LNCaP clone FGC (cell line): ENCODE data around the gene SKI.

Source experiments
- DNase-seq: peaks from one replicate; pipeline ENCODE4 v3.0.0-alpha.2; 2011; ENCODE audit warnings: low read depth
- H3K4me3 ChIP-seq: 2 replicates; pipeline ENCODE4 v1.5.1; 2011; ENCODE audit warnings: mild to moderate bottlenecking, low read depth, low read length, control low read depth
- CTCF ChIP-seq: IDR thresholded peaks from 2 replicates; pipeline ENCODE4 v1.5.1; 2012; ENCODE audit warnings: mild to moderate bottlenecking; ENCODE audit not compliant: control insufficient read depth, insufficient read depth; ENCODE audit errors: extremely low read depth

SKI gene

DNA sequence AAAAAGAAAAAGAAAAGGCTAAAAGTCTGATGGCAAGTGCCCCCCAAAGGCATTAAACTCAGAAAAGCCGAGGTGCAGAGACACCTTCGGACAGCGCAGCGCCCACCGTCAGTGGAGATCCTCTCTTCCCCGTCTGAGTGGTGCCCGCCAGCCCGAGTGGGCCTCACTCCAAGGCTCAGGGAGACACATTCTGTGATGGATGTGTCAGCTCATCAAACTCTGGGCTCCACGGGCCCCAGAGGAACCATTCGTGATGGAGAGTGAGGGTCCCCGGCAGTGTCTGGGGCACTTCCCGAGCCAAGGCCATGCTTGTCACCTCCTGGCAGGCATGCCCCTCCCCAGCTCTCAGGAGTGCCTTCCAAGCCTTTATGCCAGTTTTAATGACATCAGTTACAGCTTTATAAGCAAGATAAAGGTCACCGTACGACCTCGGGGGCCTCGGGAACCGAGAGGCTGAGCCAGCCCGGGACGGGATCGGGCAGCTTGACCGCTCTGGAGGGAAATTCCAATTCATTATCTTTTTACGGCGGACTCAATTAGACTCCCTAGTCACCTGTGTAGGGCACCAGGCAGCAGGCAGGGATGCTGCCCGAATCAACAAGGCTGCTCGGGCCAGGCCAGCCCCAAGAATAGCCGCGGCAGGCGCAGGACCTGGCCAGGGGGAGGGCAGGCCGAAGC lies 113.7 kb downstream of the SKI start:
- no peak for TF ChIP-seq CTCF
- no peak for DNase-seq
- H3K4me3 ChIP-seq: no peak overlapping the region

DNA sequence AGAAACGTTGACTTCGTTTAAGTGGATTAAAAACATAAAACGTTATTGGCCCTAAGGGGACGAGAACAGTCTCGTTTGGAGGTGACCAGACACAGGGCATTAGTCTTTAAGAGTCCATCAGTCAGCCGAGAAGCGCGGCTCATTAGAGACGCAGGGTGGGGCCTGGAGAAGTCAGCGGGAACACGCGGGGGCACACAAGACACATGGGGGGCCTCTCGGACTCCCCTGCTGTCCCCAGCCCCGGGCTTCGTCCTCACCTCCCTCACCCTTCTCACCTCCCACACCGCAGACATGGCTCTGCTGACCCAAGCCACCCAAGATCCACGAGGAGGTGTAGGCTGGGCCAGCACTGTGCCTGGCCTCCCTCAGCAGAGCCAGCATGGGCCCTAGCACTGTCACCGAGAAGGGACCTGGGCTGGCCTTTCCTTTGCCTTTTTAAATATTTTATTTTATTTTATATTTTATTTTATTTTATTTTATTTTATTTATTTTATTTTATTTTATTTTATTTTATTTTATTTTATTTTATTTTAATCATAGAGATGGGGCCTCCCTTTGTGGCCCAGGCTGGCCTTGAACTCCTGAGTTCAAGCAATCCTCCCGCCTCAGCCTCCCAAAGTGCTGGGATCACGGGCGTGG lies 114.4 kb downstream of the SKI start:
- no peak for TF ChIP-seq CTCF
- no peak overlapping the region for H3K4me3 ChIP-seq
- DNase-seq: no peak

DNA sequence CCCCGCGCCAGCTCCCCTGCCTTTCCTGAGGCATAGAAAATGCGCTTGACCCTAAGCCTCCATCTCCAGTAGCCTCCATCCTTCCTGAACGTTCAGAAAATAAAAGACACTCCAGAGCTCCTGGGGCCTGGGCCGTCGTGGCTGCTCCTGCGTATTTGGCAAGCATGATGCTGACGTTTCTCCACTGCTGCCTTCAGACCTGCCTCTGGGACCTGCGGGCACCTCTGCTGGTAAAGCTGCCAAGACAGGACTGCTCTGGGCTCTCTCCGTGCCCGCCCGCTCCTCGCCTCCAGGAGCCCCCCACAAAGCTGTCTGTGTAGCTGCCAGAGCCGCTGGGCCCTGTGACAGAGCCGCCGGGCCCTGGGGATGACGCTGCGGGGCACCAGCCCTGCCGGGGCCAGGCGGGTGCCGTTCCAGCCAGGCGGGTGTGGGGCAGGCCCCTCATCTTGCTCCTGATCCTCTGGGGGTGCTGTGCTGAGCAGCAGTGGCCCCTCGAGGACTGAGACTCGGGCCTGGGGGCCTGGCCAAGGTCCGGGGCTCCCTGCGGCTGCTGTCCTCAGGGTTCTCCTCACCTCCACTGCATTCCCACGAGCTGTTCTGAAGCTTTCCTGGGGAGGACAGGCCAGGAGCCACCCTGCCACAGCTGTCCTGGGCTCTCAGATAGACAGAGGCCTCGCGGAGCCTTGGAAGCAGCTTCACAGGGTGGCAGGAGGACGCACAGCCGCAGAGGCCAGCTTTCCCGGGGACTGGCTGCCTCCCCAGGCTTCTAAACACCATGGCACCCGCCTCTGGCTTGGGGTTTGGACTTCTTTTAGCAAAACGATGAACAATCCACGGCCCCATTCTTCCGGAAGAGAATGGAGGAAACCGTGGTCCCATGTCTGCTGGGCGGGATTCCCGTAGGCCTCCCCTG lies 115.2 kb downstream of the SKI start:
- DNase-seq: no peak
- no peak for TF ChIP-seq CTCF
- H3K4me3 ChIP-seq: no peak overlapping the region

DNA sequence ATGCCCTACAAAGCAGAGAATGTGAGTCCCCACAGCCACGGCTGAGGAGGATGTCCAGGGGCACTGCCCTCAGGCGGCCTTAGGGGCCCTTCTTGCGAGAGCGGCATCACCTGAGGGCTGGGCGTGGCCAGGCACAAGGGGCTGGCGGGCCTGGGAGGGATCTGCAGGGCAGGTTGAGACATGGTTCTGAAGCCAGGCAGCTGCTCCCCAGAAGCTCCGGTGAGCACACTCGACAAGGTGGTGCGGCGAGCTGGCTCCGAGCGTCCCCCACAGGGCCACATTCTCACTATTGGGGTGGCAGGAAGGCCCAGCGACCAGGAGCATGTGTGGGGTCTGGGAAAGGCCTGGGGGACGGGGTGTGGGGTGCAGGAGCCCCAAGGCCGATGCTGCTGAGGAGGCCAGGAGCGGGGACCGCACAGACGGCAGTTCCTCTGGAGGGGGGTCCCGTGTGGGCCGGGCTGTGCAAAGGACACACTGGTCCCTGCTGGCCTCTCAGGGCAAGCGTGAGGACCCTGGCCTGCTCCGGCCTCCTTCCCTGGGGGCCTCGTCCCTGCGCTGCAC lies 116.1 kb downstream of the SKI start:
- no peak overlapping the region for H3K4me3 ChIP-seq
- TF ChIP-seq CTCF: no peak
- no peak for DNase-seq

GRCh38 chr1:2344744-2345296 lies 116.7 kb downstream of the SKI start:
- no peak for TF ChIP-seq CTCF
- H3K4me3 ChIP-seq: no peak overlapping the region
- no peak for DNase-seq

DNA sequence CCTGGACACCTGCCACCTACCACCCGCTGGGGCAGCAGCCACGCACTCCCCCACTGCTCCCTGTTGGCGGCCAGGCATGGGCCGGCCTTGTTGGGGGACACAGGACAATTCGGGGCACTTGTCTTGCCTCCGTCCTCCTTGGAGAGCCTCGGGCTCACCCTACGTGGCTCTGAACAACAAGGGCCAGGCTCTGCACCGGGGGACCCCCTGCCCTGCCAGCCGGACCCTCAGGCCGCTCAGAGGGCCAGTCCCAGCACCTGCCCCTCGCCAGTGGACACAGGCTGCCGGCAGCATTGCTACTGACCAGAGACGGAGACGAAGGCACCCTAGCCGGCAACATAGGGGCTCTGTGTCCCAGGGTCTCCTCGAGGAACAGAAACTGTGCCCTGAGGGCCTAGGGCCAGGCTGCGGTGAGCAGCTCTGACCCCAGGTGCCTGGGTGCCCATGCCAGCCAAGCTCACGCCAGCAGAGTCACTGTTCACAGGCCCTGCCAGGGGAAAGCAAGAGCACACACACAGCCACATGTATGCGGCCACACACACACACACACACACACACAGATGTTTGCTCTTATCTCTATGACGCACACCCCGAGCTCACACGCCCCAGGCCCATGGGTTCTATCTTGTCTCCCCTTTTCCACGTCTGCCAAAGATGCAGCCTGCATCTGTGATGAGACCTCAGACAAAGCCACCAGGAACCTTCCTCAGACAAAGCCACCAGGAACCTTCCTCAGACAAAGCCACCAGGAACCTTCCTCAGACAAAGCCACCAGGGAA lies 117.4 kb downstream of the SKI start:
- no peak overlapping the region for H3K4me3 ChIP-seq
- DNase-seq: no peak
- no peak for TF ChIP-seq CTCF
